Right kidney (tissue), 1 donor: Measurements from ENCODE around the gene EYA3.

ENCODE experiments used
- DNase-seq: peaks from one replicate; pipeline ENCODE4 v3.0.0-alpha.2; 2016

Gene EYA3

DNA sequence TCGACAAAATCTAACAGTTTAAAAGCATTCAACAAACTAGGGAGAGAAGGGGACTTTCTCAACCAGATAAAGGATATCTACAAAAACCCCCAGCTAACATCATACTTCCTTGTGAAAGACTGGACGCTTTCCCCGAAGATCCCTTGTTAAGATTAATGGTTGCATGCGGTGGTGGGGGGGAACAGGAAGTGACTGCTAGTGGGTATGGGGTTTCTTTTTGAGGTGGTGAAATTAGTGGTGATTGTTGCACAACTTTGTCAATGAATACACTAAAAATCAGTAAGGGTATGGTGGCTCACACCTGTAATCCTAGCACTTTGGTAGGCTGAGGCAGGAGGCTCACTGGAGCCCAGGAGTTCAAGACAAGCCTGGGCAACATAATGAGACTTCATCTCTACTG lies 26.9 kb upstream of the EYA3 start:
- DNase-seq, result no peak

DNA sequence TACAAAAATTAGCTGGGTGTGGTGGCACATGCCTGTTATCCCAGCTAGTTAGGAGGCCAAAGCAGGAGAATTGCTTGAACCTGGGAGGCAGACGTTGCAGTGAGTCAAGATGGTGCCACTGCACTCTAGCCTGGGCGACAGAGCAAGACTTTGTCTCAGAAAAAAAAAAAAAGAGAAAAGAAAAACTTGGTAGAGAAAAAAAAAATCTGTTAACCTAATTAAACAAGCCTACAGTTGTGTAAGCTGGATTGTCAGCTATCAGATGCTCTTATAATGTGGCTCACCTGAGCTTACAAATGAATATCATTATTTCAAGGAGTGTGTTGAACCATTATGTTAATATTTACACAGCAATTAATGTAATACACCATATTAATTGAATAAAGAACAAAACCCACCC lies 26.4 kb upstream of the EYA3 start:
- no peak for DNase-seq

DNA sequence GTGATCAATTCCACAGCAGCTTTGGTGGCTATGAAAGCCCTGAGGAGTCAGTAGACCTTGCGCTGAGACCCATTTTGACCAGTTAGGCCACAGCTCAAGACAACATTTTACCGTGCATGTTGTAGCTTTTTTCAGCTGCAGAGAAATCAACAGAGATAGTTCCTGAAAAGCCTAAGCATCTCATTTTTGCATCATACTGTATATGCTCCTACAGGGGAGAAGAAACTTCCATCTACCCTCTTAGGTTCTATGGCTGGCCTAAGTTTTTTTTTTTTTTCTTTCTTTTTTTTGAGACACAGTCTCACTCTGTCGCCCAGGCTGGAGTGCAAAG lies 24.8 kb upstream of the EYA3 start:
- DNase-seq, result no peak

DNA sequence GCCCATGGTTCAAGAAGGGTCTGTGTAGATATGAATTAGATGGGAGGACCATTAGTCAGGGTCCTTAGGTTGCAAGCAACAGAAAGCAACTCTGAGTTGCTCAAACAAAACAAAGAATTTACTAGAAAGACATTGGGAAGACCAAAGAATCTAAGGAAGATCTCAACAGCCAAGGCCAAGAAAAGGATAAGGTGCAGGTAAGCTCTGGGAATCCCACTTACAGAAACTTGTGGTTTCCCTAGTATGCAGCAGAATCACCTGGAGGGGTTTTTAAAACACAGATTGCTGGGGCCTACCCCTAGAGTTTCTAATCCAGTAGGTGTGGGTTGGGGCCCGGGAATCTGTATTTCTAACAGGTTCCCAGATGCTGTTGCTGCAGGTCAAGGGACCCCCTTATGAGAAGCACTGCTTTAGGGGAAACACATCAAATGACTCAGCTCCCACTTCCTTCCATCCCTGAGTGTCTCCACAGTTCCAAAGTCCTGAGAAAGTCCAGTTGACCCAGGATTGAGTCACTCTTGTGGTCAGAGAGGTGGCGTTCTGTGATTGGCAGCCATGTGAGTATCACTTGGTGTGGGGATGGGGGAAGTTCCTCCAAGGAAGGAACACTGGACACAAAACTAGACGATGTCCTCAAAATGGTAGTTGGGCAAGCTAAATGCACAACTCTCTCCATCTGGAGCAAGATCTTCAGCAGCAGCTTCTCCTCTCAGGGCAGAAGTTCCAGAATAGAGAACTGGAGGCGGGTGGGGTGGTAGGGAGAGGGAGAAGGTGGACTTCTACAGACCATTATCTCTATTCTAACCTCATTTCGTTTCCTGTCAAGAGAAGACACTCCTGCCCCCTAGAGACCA lies 24.2 kb upstream of the EYA3 start:
- no peak for DNase-seq

DNA sequence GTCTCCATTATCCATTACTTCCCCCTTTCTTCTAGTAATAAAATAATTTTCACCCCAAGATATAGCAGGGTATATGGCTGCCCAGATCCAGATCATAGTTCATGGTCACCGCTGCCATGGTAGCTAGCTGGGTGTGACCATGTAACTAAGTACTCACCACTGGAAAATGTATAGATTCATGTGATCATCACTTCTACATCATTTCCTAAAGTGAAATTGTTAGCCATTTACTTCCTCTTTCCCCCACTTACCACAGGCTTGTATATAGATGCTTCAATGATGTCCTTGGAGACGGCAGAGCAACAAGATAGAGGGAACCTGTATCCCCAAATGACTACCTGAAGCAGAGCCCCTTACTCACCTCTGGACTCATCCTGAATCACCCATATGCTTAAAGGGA lies 22.7 kb upstream of the EYA3 start:
- no peak for DNase-seq

DNA sequence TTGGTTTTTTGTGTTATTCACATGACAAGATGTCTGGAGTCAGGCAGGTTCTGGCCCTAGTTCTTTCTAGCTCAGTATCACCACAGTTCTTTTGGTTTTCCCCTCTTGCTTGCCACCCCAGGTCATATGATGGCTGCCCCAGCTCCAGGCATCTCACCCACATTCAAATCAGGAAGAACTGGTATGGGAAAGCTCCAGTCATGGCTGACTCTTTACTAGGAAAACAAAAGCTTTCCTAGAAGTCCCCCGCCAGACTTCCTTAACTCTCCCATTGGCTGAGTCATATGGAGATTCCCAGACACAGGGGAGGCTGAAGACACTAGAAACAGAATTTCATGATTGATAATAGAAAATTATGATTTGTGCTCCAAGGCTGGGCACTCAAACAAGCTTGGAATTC lies 22.1 kb upstream of the EYA3 start:
- no peak for DNase-seq

- DNase-seq, result no peak
Measured at GRCh38 chr1:28109639-28110038, 21.2 kb upstream of the EYA3 start.

DNA sequence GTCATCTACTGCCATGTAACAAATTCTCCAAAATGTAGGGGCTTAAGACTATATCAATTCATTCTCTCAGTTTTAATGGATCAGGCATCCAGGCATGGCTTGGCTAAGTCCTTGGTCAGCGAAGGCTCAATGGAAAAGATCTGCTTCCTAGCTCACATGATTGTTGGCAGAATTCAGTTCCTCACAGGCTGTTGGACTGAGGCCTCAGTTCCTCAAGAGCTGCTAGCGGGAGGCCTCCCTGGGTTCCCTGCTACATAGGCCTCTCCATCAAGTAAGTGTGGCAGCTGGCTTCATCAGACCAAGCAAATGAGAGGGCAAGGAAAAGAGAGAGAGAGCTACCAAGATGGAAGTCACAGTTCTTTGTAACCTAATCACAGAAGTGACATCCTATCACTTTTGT lies 19.6 kb upstream of the EYA3 start:
- no peak for DNase-seq

- peak; percentile 35 for DNase-seq
Measured at GRCh38 chr1:28104866-28105467, 16.6 kb upstream of the EYA3 start.

- DNase-seq, result no peak
Measured at GRCh38 chr1:28102189-28102588, 13.8 kb upstream of the EYA3 start.

GRCh38 chr1:28099050-28099769 lies 10.8 kb upstream of the EYA3 start:
- no peak for DNase-seq

DNA sequence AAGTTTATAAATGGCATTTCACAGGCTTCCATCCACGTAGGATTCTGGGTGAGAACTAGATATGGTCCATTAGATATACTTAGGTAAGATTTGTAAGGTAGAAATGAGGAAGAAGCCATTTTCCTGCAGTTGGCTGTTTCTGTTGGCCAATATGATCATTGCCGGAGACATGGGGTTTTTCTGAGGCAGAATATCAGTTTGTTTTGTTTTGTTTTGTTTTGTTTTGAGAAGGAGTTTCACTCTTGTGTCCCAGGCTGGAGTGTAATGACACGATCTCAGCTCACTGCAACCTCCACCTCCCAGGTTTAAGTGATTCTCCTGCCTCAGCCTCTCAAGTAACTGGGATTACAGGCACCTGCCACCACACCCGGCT lies 8.7 kb upstream of the EYA3 start:
- DNase-seq, result no peak

DNA sequence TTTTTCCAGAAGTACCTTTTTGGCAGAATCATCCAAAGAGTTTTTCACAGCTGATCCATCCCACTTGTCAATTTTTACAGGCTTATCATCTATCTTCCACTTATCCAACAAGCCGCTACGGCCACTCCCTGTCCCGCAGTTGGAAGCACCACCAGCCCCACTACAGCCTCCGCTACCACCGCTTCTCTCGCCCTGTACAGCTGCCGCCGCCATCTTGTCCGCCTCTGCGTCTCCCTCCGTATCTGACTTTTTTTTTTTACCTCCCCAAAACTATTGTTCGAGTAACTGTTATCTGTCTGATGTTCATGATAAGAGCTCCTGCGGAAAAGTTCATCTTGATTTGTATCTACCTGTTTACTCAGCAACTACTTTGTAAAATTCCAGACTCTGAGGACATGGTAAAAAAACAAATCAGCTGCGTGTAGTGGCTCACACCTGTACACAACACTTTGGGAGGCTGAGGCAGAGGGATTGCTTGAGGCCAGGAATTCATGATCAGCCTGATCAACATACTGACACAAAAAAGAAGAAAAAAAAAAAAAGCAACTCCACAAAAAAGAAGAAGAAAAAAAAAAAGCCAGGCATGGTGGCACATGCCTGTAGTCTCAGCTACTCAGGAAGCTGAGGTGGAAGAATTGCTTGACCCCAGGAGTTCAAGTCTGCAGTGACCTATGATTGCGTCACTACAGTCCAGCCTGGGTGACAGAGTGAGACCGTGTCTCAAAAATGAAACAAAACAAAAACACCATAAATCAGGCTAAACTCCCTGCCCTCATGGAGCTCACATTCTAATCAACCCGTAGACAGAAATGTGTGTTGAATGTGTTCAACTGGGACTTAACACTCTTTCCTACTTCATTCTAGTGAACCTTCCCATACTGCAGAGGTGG lies 8.0 kb upstream of the EYA3 start:
- no peak for DNase-seq

GRCh38 chr1:28091043-28091781 lies 2.8 kb upstream of the EYA3 start:
- no peak for DNase-seq

DNA sequence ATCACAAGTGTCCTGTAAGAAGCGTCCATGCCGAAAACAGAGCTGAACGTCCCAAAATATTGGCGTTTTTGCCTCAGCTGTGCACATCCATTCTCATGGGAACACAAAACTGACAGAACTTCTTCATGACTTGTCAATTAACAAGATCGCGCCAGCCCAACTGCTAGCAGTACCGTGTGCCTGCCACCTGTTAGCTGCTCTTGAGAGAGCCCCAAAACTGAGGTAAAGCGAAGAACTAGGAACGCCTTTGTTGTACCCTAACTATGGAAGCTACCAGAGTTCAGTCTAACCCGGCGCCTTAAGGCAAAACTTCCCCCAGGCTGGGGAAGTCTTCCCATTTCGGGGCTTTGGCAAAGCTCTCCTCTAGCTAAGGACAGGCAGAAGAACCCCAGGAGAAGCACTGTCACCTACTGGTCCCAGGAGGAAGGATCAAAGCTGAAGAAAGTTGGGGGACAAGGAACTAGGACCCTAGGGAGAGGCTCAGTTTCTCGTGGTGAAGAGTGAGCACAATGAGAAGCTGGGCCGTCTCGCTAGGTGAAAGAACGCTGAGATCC lies 719 bp downstream of the EYA3 start:
- DNase-seq, result no peak

DNA sequence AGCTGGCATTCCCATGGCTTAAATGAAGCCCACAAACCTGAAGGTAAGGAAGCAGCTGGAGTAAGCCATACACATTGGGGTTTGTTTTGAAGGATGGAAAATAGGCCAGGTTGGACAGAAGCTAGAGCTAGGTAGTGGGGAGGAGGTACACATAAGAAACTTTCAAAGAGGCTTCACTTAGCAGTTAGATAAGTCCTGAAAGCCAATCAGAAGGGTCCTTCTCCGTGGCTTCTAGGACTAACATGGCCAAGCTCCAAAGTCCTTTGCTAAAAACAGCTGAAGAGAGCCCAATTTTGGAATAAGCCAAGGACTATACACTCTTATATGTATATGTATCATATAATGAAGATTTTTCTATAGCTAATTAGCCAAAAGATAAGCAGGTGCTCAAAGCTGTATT lies 1.8 kb downstream of the EYA3 start:
- no peak for DNase-seq

- no peak for DNase-seq
Measured at GRCh38 chr1:28085129-28085528, 3.3 kb downstream of the EYA3 start.

- no peak for DNase-seq
Measured at GRCh38 chr1:28083876-28084275, 4.5 kb downstream of the EYA3 start.

DNA sequence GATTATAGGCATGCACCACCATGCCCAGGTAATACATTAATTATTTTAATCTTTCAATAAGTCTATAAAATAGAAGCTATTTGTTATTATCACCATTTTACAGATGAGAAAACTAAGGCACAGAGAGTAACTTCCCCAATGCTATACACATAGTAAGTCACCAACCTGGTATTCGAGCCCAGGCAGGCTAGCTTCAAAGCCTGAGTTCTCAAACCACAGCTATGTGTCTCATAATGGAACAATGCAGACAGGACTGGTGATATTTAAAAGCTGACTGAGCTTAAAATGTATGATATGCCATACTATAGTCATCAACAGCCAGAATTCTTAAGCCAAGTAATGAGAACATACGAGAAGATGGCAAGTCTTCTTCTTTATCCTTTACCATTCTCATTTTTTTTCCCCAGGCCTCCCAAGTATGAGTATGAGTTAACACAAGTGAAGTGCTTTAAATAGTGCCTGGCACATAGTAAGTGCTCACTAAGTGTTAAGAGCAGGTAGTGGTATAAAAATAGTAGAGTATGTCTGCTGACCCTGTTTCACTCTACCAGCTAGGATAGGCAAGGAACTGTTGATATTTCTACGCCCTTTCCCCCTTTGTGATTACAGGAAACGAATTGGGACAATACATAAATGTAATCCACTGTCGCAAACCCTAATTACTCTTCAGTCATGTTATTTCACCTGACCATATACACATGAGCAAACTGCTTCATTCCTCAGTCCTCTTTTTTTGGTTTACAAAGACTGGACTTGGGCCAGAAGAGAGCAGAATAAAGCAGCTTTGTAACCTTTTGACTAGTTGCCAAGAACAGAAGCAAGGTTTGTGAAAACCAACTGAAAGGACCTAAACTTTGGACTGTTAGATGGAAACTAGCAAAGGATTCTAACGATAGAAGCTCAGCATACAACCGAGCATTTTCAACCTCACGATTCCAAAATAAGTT lies 9.5 kb downstream of the EYA3 start:
- DNase-seq, result no peak

DNA sequence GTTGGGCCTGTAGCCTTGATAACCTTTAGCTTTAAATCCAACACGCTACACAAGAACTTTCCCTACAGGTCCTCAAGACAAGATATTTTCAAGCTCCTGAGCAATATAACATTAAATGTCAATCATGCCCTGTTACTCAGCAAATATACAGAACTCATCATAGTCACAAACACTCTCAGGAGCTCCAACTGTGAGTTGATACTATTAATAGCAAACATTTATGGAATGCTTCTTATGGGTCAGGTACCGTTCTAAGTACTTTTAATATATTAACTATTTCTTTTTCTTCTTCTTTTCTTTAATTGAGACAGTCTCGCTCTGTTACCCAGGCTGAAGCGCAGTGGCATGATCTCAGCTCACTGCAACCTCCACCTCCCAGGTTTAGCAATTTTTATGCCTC lies 10.1 kb downstream of the EYA3 start:
- no peak for DNase-seq
